Ascending aorta (tissue), 2 donors: ENCODE data around the gene TNXB. TPM values are rescaled to one million over a fixed set of nuclear protein-coding genes. Genes with fewer than 3 reads are reported as not detected.

ENCODE experiments used
- DNase-seq, 2 donors: peaks; one replicate each; pipeline ENCODE4 v3.0.0-alpha.2; 2019; ENCODE audit warnings: low spot score in 2 of 2
- H3K27ac ChIP-seq, 2 donors: fragments of 200-600 bp; sonication (generic); one replicate each; pipeline ENCODE4 v1.5.1; 2016 to 2017; ENCODE audit warnings: mild to moderate bottlenecking in 1 of 2
- H3K27me3 ChIP-seq: fragments of 200-600 bp; sonication (generic); one replicate; pipeline ENCODE4 v1.5.1; 2017
- H3K36me3 ChIP-seq, 2 donors: fragments of 200-600 bp; sonication (generic); one replicate each; pipeline ENCODE4 v1.5.1; 2016
- H3K4me1 ChIP-seq, 2 donors: fragments of 200-600 bp; sonication (generic); one replicate each; pipeline ENCODE4 v1.5.1; 2016 to 2017; ENCODE audit warnings: mild to moderate bottlenecking in 1 of 2
- H3K4me3 ChIP-seq, 2 donors: fragments of 200-600 bp; sonication (generic); one replicate each; pipeline ENCODE4 v1.5.1; 2016 to 2017; ENCODE audit warnings: mild to moderate bottlenecking in 1 of 2
- H3K9me3 ChIP-seq, 2 donors: fragments of 200-600 bp; sonication (generic); one replicate each; pipeline ENCODE4 v1.5.1; 2016
- intact Hi-C: fragments of 100-400 bp; cut with DNase I; formaldehyde crosslinking; loops from one replicate; pipeline ENCODE4 v1.15.1; 2023
- total RNA-seq: library from RNA; depleted of rRNA; stranded (reverse); fragments of >200 nt; gene quantifications from one replicate; pipeline ENCODE4 v1.1.0, GENCODE V29; 2016
- TF ChIP-seq, protein P1 (sequence below), 3 experiments: fragments of 200-600 bp in 2 of 3; fragments of 450-650 bp in 1 of 3; sonication (generic) in 2 of 3; IDR thresholded peaks; one replicate each; pipeline ENCODE4 v1.5.1; 2016 to 2019; ENCODE audit warnings: antibody characterized with exemption in 3 of 3, mild to moderate bottlenecking in 1 of 3, moderate library complexity in 1 of 3

Gene TNXB
- total RNA-seq, 1 donor from 2014 or later: 493 TPM

- Histone ChIP-seq H3K36me3 (peaks cover 46 to 59% of the 10 kb centered on the region in 2 donors), H3K4me3 (no peak overlapping the region), H3K27ac (no peak overlapping the region), H3K4me1 (peaks cover 0 to 22% of the 10 kb centered on the region in 2 donors), H3K27me3 (no peaks in the 10 kb centered on the region), H3K9me3 (no peaks in the 10 kb centered on the region)
- TF ChIP-seq, protein P1, sequence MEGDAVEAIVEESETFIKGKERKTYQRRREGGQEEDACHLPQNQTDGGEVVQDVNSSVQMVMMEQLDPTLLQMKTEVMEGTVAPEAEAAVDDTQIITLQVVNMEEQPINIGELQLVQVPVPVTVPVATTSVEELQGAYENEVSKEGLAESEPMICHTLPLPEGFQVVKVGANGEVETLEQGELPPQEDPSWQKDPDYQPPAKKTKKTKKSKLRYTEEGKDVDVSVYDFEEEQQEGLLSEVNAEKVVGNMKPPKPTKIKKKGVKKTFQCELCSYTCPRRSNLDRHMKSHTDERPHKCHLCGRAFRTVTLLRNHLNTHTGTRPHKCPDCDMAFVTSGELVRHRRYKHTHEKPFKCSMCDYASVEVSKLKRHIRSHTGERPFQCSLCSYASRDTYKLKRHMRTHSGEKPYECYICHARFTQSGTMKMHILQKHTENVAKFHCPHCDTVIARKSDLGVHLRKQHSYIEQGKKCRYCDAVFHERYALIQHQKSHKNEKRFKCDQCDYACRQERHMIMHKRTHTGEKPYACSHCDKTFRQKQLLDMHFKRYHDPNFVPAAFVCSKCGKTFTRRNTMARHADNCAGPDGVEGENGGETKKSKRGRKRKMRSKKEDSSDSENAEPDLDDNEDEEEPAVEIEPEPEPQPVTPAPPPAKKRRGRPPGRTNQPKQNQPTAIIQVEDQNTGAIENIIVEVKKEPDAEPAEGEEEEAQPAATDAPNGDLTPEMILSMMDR (IDR thresholded peaks at IDR 0.05): peak in 2 of 3 experiments; percentile 25 to 26
- DNase-seq: no peak
- intact Hi-C loops: loop anchor here (5.0 kb wide), 1 partner anchor 126 kb away; no protein-coding TSS in a partner anchor
Observed at GRCh38 chr6:32116674-32117073, 7.5 kb upstream of the TNXB start.

DNA sequence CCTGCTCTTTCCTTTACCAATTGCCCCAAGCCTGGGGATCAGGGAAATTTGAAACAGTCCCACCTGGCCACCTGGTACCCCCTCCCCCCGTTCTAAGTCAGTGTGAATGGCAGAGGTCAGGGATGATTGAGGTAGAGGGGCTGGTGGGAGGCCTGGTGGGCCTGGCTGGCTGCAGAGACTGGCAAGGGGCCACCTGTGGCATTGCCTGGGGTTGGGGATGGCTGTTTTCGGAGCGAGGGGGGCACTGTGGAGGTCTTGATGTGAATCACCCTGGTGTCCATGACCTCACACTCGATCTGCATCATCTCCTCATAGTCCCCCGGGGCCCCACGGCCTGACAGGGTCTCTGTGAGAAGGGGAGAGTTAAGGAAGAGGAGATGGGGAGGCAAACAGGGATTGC, 6.5 kb upstream of the TNXB start:
- Histone ChIP-seq H3K4me3 (no peak overlapping the region), H3K9me3 (no peaks in the 10 kb centered on the region), H3K27me3 (no peaks in the 10 kb centered on the region), H3K27ac (no peak overlapping the region), H3K36me3 (peaks cover 35 to 48% of the 10 kb centered on the region in 2 donors), H3K4me1 (peaks cover 0 to 24% of the 10 kb centered on the region in 2 donors)
- TF ChIP-seq, protein P1 (IDR thresholded peaks at IDR 0.05): no peak
- intact Hi-C loops: loop anchor here (2.0 to 5.0 kb wide), 2 partner anchors 67 to 127 kb away; no protein-coding TSS in a partner anchor
- DNase-seq: no peak

DNA sequence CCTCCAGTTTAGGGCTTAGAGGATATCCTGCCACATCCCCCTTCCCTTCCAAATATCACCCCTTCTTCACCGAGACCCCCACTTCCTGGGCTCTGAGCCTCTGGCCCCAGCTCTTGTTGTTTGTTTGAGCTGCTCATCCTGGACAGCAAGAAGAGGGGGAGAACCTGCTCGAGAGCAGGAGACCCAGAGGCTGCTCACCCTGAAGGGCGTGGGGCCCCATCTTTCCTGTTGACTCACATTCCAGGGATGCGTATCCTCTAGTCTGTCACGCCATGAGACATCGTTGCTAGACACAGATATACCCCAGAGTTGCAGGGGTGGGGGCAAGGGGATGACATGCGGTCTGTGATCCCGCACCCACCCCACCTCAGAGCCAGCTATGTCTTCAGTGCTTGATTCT, 5.7 kb upstream of the TNXB start:
- H3K27me3 ChIP-seq: no peaks in the 10 kb centered on the region
- H3K27ac ChIP-seq: peak overlapping the region; percentile 68 to 81
- H3K9me3 ChIP-seq: no peaks in the 10 kb centered on the region
- H3K4me1 ChIP-seq: peaks cover 0 to 33% of the 10 kb centered on the region in 2 donors
- intact Hi-C loops: loop anchor here (1.0 to 5.0 kb wide), 3 partner anchors 27 to 128 kb away; no protein-coding TSS in a partner anchor
- no peak overlapping the region for H3K4me3 ChIP-seq
- TF ChIP-seq, protein P1 (IDR thresholded peaks at IDR 0.05): no peak
- no peak for DNase-seq
- peaks cover 27 to 40% of the 10 kb centered on the region in 2 donors for H3K36me3 ChIP-seq

DNA sequence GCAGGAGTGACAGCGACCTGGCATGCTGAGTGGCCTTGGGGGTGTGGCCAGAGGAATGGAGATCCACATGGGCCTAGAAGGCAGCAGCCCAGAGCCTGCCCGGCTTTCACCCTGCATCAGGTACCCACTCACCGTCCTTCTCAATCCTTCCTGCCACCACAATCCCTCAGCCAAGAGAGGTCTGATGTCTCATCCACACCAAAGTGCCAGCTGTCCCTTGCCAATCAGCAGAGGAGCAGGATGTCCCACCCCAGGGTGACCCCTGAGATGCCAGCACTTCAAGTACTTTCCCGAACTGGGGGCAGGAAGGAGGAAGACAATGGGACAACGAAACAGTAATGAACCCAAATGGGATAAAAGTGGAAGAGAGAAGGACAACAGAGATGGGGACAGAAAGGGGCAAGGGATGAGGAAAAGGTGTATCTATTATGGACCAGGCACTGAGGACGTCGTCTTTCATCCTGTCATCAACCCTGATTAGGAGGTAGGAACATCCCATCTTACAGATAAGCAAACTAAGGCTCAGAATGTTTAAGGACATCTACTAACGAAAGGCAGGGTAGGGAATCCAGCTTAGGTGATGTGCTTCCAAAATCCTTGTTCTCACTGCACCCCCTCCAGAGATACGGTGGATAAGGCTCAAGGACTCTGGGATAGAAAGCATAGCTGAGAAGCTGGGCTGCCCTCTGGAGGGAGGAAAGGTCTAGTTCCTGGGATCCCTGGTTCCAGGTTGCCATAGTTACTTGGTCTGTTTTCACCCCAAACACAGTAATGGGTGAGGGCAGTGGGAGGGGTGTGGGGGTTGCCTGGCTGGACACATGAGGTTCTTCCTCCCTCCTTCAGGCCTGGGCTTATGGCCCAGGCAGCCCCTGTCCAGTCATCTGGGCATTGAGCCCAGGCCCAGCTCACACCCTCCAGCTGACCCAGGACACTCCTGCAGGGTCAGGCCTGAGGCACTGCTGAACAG, 4.5 kb upstream of the TNXB start:
- peaks cover 24 to 34% of the 10 kb centered on the region in 2 donors for H3K36me3 ChIP-seq
- no peak overlapping the region for H3K4me3 ChIP-seq
- no peaks in the 10 kb centered on the region for H3K27me3 ChIP-seq
- peaks cover 3 to 34% of the 10 kb centered on the region in 2 donors for H3K4me1 ChIP-seq
- H3K27ac ChIP-seq: peak overlapping the region; percentile 68 to 81
- no peaks in the 10 kb centered on the region for H3K9me3 ChIP-seq
- TF ChIP-seq, protein P1 (IDR thresholded peaks at IDR 0.05): peak; percentile 50 to 69 (median 60)
- peak; percentile 78 to 96 for DNase-seq
- intact Hi-C loops: loop anchor here (1.0 to 2.0 kb wide), 2 partner anchors 26 to 65 kb away; no protein-coding TSS in a partner anchor

- peaks cover 7 to 44% of the 10 kb centered on the region in 2 donors for H3K4me1 ChIP-seq
Observed at GRCh38 chr6:32112431-32112980, 3.4 kb upstream of the TNXB start.

More at GRCh38 chr6:32112431-32112980, 3.4 kb upstream of the TNXB start:
- Histone ChIP-seq H3K4me3 (no peak overlapping the region), H3K27me3 (no peaks in the 10 kb centered on the region), H3K27ac (peak overlapping the region; percentile 68 to 81), H3K9me3 (no peaks in the 10 kb centered on the region), H3K36me3 (peaks cover 12 to 22% of the 10 kb centered on the region in 2 donors)
- DNase-seq: no peak
- intact Hi-C loops: no loop called here
- TF ChIP-seq, protein P1 (IDR thresholded peaks at IDR 0.05): no peak
